GM12878 (cell line): Measurements from ENCODE around the gene EBF3.

Experiments used
- EP300 ChIP-seq, 2 experiments: fragments of 150-350 bp in 1 of 2; IDR thresholded peaks; 2 replicates each; pipeline ENCODE4 v1.6.1; 2011 to 2012; ENCODE audit warnings: low read depth in 2 of 2, low read length in 2 of 2, borderline replicate concordance in 1 of 2, improper control_type of control experiment in 1 of 2, inconsistent platforms in 1 of 2; ENCODE audit not compliant: control insufficient read depth in 1 of 2
- FOXM1 ChIP-seq: IDR thresholded peaks from 2 replicates; pipeline ENCODE4 v1.6.1; 2012; ENCODE audit warnings: low read depth, mild to moderate bottlenecking, inconsistent platforms, low read length, moderate library complexity
- JUND ChIP-seq: IDR thresholded peaks from 2 replicates; pipeline ENCODE4 v1.6.1; 2012; ENCODE audit warnings: low read depth, mild to moderate bottlenecking, low read length, improper control_type of control experiment, moderate library complexity
- MAX ChIP-seq: IDR thresholded peaks from 2 replicates; pipeline ENCODE4 v1.6.1; 2012; ENCODE audit warnings: low read depth, low read length, improper control_type of control experiment
- MXI1 ChIP-seq: fragments of 150-350 bp; IDR thresholded peaks from 2 replicates; pipeline ENCODE4 v1.6.1; 2011; ENCODE audit warnings: low read depth, mild to moderate bottlenecking, inconsistent platforms, low read length, improper control_type of control experiment
- TARDBP ChIP-seq: IDR thresholded peaks from 2 replicates; pipeline ENCODE4 v1.6.1; 2016; ENCODE audit warnings: borderline replicate concordance
- TCF3 ChIP-seq: IDR thresholded peaks from 2 replicates; pipeline ENCODE4 v1.6.1; 2012; ENCODE audit warnings: low read depth, mild to moderate bottlenecking, low read length, borderline replicate concordance; ENCODE audit not compliant: insufficient read depth
- TF ChIP-seq, protein P1 (sequence below): IDR thresholded peaks from 2 replicates; pipeline ENCODE4 v1.6.1; 2011; ENCODE audit warnings: borderline replicate concordance, low read depth, mild to moderate bottlenecking, moderate library complexity, low read length; ENCODE audit not compliant: insufficient read depth, poor library complexity, severe bottlenecking
- TF ChIP-seq, protein P2 (sequence below), 3 experiments: IDR thresholded peaks in 2 of 3; conservative IDR thresholded peaks in 1 of 3; 2 replicates each; pipeline ENCODE4 v1.5.1; 2011; ENCODE audit warnings: low read depth in 3 of 3, low read length in 3 of 3, mild to moderate bottlenecking in 3 of 3, control low read depth in 2 of 3, moderate library complexity in 2 of 3, inconsistent platforms in 1 of 3, mixed read lengths in 1 of 3; ENCODE audit not compliant: control insufficient read depth in 2 of 3, insufficient read depth in 1 of 3; ENCODE audit errors: extremely low read depth in 1 of 3

GRCh38 chr10:129873351-129873750 is 90.7 kb downstream of the EBF3 start:
- TF ChIP-seq TARDBP (no peak), MXI1 (no peak), TCF3 (no peak), EP300 (IDR thresholded peaks at IDR 0.05; ENCODE audit: borderline replicate concordance in 1 of 2, control insufficient read depth in 1 of 2, low read depth in 2 of 2, low read length in 2 of 2) (no peak), JUND (no peak), MAX (no peak), FOXM1 (no peak)
- TF ChIP-seq, protein P1, sequence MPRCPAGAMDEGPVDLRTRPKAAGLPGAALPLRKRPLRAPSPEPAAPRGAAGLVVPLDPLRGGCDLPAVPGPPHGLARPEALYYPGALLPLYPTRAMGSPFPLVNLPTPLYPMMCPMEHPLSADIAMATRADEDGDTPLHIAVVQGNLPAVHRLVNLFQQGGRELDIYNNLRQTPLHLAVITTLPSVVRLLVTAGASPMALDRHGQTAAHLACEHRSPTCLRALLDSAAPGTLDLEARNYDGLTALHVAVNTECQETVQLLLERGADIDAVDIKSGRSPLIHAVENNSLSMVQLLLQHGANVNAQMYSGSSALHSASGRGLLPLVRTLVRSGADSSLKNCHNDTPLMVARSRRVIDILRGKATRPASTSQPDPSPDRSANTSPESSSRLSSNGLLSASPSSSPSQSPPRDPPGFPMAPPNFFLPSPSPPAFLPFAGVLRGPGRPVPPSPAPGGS, result no peak
- TF ChIP-seq, protein P2, sequence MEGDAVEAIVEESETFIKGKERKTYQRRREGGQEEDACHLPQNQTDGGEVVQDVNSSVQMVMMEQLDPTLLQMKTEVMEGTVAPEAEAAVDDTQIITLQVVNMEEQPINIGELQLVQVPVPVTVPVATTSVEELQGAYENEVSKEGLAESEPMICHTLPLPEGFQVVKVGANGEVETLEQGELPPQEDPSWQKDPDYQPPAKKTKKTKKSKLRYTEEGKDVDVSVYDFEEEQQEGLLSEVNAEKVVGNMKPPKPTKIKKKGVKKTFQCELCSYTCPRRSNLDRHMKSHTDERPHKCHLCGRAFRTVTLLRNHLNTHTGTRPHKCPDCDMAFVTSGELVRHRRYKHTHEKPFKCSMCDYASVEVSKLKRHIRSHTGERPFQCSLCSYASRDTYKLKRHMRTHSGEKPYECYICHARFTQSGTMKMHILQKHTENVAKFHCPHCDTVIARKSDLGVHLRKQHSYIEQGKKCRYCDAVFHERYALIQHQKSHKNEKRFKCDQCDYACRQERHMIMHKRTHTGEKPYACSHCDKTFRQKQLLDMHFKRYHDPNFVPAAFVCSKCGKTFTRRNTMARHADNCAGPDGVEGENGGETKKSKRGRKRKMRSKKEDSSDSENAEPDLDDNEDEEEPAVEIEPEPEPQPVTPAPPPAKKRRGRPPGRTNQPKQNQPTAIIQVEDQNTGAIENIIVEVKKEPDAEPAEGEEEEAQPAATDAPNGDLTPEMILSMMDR (IDR thresholded peaks at IDR 0.05 in 2 of 3, conservative IDR thresholded peaks at IDR 0.05 in 1 of 3; ENCODE audit: control insufficient read depth in 2 of 3, extremely low read depth in 1 of 3, insufficient read depth in 1 of 3, low read depth in 3 of 3, low read length in 3 of 3), result no peak
